Neural cell (in vitro differentiated cells): ENCODE results near the gene FERMT3.
"Not testable (repeated sequence)": the region's sequence is repeated elsewhere in the genome, so short reads cannot be mapped to it uniquely, and the experiment has no call there.

Experiments used
- EP300 ChIP-seq: fragments of 450-650 bp; conservative IDR thresholded peaks from 2 replicates; pipeline ENCODE4 v1.6.1; 2014; ENCODE audit warnings: antibody characterized with exemption, mild to moderate bottlenecking, moderate library complexity; ENCODE audit not compliant: poor library complexity, severe bottlenecking
- EZH2 ChIP-seq: fragments of 200-600, 300-800 bp; shearing (Covaris generic), sonication (generic); IDR thresholded peaks from 2 replicates; pipeline ENCODE4 v1.6.1; 2014; ENCODE audit warnings: antibody characterized with exemption, low read length, borderline replicate concordance, mild to moderate bottlenecking; ENCODE audit not compliant: insufficient read depth, poor library complexity, severe bottlenecking
- MXI1 ChIP-seq: fragments of 450-650 bp; conservative IDR thresholded peaks from 2 replicates; pipeline ENCODE4 v1.6.1; 2014; ENCODE audit warnings: antibody characterized with exemption, mild to moderate bottlenecking; ENCODE audit not compliant: poor library complexity, severe bottlenecking
- POLR2AphosphoS5 ChIP-seq: IDR thresholded peaks from 2 replicates; pipeline ENCODE4 v1.6.1; 2012
- RAD21 ChIP-seq: fragments of 450-650 bp; conservative IDR thresholded peaks from 2 replicates; pipeline ENCODE4 v1.6.1; 2014; ENCODE audit warnings: antibody characterized with exemption, mild to moderate bottlenecking, moderate library complexity
- REST ChIP-seq: IDR thresholded peaks from 2 replicates; pipeline ENCODE4 v1.6.1; 2012; ENCODE audit warnings: borderline replicate concordance
- SMC3 ChIP-seq: fragments of 450-650 bp; conservative IDR thresholded peaks from 2 replicates; pipeline ENCODE4 v1.6.1; 2014; ENCODE audit warnings: antibody characterized with exemption, mild to moderate bottlenecking, moderate library complexity; ENCODE audit not compliant: poor library complexity
- TAF1 ChIP-seq: IDR thresholded peaks from 2 replicates; pipeline ENCODE4 v1.6.1; 2012; ENCODE audit warnings: low read depth
- TF ChIP-seq, protein P1 (sequence below): fragments of 450-650 bp; IDR thresholded peaks from 2 replicates; pipeline ENCODE4 v1.5.1; 2014; ENCODE audit warnings: antibody characterized with exemption, mild to moderate bottlenecking, moderate library complexity; ENCODE audit not compliant: poor library complexity, severe bottlenecking

GRCh38 chr11:64162769-64163168 lies 43.8 kb upstream of the FERMT3 start:
- TF ChIP-seq, protein P1, sequence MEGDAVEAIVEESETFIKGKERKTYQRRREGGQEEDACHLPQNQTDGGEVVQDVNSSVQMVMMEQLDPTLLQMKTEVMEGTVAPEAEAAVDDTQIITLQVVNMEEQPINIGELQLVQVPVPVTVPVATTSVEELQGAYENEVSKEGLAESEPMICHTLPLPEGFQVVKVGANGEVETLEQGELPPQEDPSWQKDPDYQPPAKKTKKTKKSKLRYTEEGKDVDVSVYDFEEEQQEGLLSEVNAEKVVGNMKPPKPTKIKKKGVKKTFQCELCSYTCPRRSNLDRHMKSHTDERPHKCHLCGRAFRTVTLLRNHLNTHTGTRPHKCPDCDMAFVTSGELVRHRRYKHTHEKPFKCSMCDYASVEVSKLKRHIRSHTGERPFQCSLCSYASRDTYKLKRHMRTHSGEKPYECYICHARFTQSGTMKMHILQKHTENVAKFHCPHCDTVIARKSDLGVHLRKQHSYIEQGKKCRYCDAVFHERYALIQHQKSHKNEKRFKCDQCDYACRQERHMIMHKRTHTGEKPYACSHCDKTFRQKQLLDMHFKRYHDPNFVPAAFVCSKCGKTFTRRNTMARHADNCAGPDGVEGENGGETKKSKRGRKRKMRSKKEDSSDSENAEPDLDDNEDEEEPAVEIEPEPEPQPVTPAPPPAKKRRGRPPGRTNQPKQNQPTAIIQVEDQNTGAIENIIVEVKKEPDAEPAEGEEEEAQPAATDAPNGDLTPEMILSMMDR: not testable (repeated sequence)
- not testable (repeated sequence) for TF ChIP-seq EP300, REST, SMC3, EZH2, POLR2AphosphoS5, MXI1, TAF1, RAD21
